Coronary artery (tissue), 2 donors: Measurements from ENCODE around the gene PTGR2.
"Not testable (repeated sequence)": the region's sequence is repeated elsewhere in the genome, so short reads cannot be mapped to it uniquely, and the experiment has no call there.

ENCODE experiments used
- DNase-seq: peaks from one replicate; pipeline ENCODE4 v3.0.0-alpha.2; 2017; ENCODE audit warnings: low spot score
- H3K27ac ChIP-seq, 2 donors: fragments of 200-600 bp; sonication (generic); one replicate each; pipeline ENCODE4 v1.5.1; 2016 to 2019
- H3K4me3 ChIP-seq: fragments of 200-600 bp; sonication (generic); 2 replicates; pipeline ENCODE4 v1.5.1; 2016; ENCODE audit warnings: mild to moderate bottlenecking, moderate library complexity
- TF ChIP-seq, protein P1 (sequence below): fragments of 200-600 bp; sonication (generic); IDR thresholded peaks from one replicate; pipeline ENCODE4 v1.5.1; 2019; ENCODE audit warnings: antibody characterized with exemption

PTGR2 gene

DNA sequence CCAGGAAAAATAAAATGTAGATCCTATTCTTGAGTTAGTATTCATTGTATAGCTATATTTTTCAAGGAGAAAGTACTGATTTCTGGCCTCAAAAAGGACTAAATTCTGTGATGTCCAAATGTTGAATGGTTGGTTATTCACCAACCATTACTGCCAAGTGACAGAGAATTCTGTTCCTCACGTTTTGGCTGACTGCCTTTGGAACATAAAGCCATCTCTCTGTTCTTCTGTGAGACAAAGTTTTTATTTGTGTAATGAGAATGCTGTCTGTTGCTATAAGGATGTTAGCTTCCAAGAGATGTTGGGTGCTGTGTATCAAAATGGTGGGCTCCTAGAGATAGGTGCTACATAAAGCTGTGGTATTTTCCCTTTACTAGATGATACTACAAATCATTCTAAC, 44.3 kb downstream of the PTGR2 start:
- Histone ChIP-seq H3K27ac (no peak overlapping the region), H3K4me3 (no peak overlapping the region)
- DNase-seq: no peak
- TF ChIP-seq, protein P1, sequence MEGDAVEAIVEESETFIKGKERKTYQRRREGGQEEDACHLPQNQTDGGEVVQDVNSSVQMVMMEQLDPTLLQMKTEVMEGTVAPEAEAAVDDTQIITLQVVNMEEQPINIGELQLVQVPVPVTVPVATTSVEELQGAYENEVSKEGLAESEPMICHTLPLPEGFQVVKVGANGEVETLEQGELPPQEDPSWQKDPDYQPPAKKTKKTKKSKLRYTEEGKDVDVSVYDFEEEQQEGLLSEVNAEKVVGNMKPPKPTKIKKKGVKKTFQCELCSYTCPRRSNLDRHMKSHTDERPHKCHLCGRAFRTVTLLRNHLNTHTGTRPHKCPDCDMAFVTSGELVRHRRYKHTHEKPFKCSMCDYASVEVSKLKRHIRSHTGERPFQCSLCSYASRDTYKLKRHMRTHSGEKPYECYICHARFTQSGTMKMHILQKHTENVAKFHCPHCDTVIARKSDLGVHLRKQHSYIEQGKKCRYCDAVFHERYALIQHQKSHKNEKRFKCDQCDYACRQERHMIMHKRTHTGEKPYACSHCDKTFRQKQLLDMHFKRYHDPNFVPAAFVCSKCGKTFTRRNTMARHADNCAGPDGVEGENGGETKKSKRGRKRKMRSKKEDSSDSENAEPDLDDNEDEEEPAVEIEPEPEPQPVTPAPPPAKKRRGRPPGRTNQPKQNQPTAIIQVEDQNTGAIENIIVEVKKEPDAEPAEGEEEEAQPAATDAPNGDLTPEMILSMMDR: no peak

DNA sequence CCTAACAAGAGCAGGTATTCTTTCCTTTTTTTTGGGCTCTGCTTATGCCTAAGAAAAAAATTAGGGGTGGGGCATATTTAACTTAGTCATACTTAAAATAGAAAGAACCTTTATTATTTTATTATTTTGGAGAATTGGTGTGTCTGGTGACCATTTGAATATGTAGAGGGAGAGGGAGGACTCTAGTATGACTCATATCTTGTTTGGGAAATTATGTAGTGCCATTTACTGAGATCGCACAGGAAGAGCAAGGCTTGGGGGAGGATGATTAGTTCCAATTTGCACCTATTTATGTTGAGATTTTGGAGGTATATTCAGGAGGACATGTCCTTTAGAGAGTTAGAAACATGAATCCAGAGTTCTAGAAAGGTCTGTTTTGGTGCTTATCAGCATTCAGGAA, 44.9 kb downstream of the PTGR2 start:
- TF ChIP-seq, protein P1: no peak
- Histone ChIP-seq H3K27ac (no peak overlapping the region), H3K4me3 (no peak overlapping the region)
- no peak for DNase-seq

DNA sequence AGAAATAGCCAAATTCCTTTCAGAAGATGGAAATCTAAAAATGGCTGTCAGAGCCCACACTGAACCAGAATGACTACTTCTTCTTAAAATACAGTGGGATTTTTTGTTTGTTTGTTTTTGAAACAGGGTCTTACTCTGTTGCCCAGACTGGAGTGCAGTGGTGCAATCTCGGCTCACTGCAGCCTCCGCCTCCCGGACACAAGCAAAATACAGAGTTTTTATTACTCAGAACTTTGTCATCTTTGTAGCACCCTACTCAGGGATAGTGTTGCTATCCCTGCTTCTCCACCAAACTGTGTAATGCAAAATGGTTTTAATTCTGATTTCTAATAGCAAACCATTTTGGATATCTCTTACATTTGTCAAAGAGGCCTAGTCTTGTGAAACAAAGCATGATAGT, 51.4 kb downstream of the PTGR2 start:
- Histone ChIP-seq H3K4me3 (no peak overlapping the region), H3K27ac (no peak overlapping the region)
- TF ChIP-seq, protein P1: no peak
- no peak for DNase-seq

DNA sequence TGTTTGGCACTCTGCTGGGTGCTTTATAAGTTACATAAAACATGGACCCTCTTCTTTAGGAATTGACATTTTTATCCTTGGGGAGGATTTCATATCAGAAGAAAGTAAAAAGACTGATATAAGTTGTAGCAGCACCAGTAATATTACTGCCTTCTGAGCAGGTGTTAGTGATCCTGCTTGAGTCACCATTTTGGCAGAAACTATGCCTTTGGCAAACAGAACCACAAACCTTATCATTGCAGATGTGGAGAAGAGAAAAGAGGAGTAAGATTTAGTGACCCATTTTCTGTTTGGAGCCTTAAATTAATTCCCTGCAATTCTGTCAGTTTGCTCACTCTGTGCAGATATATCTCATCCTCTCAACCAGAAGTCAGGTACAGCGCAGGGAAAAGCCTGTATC, 58.0 kb downstream of the PTGR2 start:
- TF ChIP-seq, protein P1: no peak

DNA sequence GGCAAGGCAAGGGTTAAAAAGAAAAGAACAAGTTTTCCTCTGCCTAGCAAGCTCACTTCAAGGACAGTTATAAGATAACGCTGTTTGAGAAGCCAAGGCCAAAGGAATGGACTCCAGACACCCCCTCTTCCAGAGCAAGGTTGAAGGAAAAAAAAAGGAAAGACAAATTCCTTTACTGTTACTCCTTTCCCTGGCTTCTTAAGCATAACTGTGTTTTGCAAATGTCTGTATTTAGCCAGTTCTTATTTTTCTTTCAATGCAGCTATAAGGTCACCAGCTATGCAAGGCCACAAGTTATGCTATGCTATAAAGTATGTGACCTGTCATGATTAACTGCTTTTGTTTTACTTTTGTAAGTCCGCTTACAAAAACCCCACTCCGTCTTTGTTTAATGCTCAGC, 61.6 kb downstream of the PTGR2 start:
- Histone ChIP-seq H3K4me3 (no peak overlapping the region), H3K27ac (no peak overlapping the region)
- TF ChIP-seq, protein P1: no peak
- no peak for DNase-seq

More for the DNA sequence above, 58.0 kb downstream of the PTGR2 start:
- no peak for DNase-seq
- Histone ChIP-seq H3K27ac (no peak overlapping the region), H3K4me3 (no peak overlapping the region)

DNA sequence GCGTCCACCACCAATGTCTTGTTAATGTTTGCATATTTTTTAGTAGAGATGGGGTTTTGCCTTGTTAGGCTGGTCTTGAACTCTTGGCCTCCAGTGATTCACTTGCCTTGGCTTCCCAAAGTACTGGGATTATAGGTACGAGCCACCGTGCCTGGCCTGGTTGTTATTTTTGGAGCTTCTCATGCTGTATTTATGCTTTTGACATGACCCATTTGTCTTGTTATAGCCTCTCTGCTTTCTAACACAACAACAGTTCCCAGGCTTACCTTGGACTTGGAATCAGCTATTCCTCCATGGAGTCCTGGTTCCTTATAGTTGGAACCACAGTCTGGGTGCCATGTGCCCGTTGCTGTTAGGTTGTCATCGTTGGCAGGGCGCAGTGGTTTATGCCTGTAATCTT, 64.7 kb downstream of the PTGR2 start:
- no peak overlapping the region for H3K27ac ChIP-seq
- DNase-seq: no peak
- TF ChIP-seq, protein P1: no peak
- no peak overlapping the region for H3K4me3 ChIP-seq

DNA sequence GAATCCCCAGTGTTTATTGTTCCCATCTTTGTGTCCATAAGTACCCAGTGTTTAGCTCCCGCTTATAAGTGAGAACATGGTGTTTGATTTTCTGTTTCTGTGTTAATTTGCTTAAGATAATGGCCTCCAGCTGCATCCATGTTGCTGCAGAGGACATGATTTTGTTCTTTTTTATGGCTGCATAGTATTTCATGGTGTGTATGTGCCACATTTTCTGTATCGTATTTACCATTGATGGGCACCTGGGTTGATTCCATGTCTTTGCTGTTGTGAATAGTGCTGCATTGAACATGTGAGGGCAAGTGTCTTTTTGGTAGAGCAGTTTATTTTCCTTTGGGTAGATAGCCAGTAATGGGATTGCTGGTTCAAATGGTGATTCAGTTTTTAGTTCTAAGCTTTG, 67.8 kb downstream of the PTGR2 start:
- not testable (repeated sequence) for H3K27ac ChIP-seq, H3K4me3 ChIP-seq, DNase-seq

DNA sequence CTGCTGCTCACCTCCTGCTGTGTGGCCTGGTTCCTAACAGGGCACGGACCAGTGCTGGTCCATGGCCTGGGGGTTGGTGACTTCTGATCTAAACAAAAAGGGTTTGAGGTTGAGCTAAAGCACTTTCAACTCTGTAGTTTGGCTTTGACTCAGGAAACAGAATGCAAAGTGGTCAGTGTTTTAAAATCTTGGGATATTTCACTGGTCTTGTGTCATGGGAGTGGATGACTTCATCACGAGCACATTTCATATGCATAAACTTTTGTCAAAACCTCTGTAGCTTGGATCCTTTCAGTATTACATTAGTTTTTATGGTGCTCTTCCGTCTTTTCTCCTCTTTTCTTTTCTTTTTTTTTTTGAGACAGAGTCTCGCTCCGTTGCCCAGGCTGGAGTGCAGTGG, 72.7 kb downstream of the PTGR2 start:
- DNase-seq: no peak
- Histone ChIP-seq H3K27ac (no peak overlapping the region), H3K4me3 (no peak overlapping the region)
- TF ChIP-seq, protein P1: no peak
